H9 (cell line): ENCODE measurements around the gene ZNF600. TPM values are rescaled to one million over a fixed set of nuclear protein-coding genes. Genes with fewer than 3 reads are reported as not detected.
"Not testable (repeated sequence)": the region's sequence is repeated elsewhere in the genome, so short reads cannot be mapped to it uniquely, and the experiment has no call there.

Experiments used
- DNase-seq: peaks from one replicate; pipeline ENCODE4 v3.0.0-alpha.2; 2017
- H2AFZ ChIP-seq: one replicate; pipeline ENCODE4 v1.6.1; 2013; ENCODE audit warnings: mild to moderate bottlenecking, low read length, control low read depth, moderate library complexity
- H2AK5ac ChIP-seq: 2 replicates; pipeline ENCODE4 v1.6.1; 2013; ENCODE audit warnings: low read length, control low read depth, mixed read lengths; ENCODE audit not compliant: insufficient read length
- H2BK120ac ChIP-seq: one replicate; pipeline ENCODE4 v1.6.1; 2013; ENCODE audit warnings: low read depth, mild to moderate bottlenecking, low read length, control low read depth, inconsistent platforms; ENCODE audit not compliant: poor library complexity, severe bottlenecking
- H2BK12ac ChIP-seq: 2 replicates; pipeline ENCODE4 v1.6.1; 2013; ENCODE audit warnings: low read length, control low read depth, mixed read lengths, low read depth; ENCODE audit not compliant: insufficient read length
- H2BK15ac ChIP-seq: 2 replicates; pipeline ENCODE4 v1.6.1; 2013; ENCODE audit warnings: low read depth, low read length, control low read depth
- H2BK20ac ChIP-seq: one replicate; pipeline ENCODE4 v1.6.1; 2013; ENCODE audit warnings: low read depth, mild to moderate bottlenecking, low read length, control low read depth, inconsistent platforms; ENCODE audit not compliant: poor library complexity, severe bottlenecking
- H2BK5ac ChIP-seq: 2 replicates; pipeline ENCODE4 v1.6.1; 2013; ENCODE audit warnings: low read length, control low read depth, mixed read lengths; ENCODE audit not compliant: insufficient read length
- H3K14ac ChIP-seq: 2 replicates; pipeline ENCODE4 v1.6.1; 2013; ENCODE audit warnings: low read length, control low read depth; ENCODE audit not compliant: insufficient read depth
- H3K18ac ChIP-seq: 2 replicates; pipeline ENCODE4 v1.6.1; 2013; ENCODE audit warnings: low read depth, mild to moderate bottlenecking, mixed read lengths, low read length, control low read depth; ENCODE audit not compliant: insufficient read length
- H3K23ac ChIP-seq: 2 replicates; pipeline ENCODE4 v1.6.1; 2013; ENCODE audit warnings: low read length, control low read depth, mixed read lengths, low read depth; ENCODE audit not compliant: insufficient read length
- H3K23me2 ChIP-seq: 2 replicates; pipeline ENCODE4 v1.6.1; 2013; ENCODE audit warnings: low read depth, mild to moderate bottlenecking, mixed read lengths, low read length, control low read depth; ENCODE audit not compliant: insufficient read length, poor library complexity, severe bottlenecking
- H3K27ac ChIP-seq: 2 replicates; pipeline ENCODE4 v1.5.1; 2013; ENCODE audit warnings: low read length, control low read depth, mixed read lengths, low read depth; ENCODE audit not compliant: insufficient read length
- H3K27me3 ChIP-seq: 2 replicates; pipeline ENCODE4 v1.6.1; 2013; ENCODE audit warnings: low read length, control low read depth, inconsistent platforms; ENCODE audit not compliant: insufficient read depth
- H3K4ac ChIP-seq: 2 replicates; pipeline ENCODE4 v1.6.1; 2013; ENCODE audit warnings: low read depth, mild to moderate bottlenecking, control low read depth, inconsistent platforms, low read length, moderate library complexity
- H3K4me1 ChIP-seq: 2 replicates; pipeline ENCODE4 v1.6.1; 2013; ENCODE audit warnings: low read length, control low read depth, inconsistent platforms; ENCODE audit not compliant: insufficient read depth
- H3K4me2 ChIP-seq: 2 replicates; pipeline ENCODE4 v1.6.1; 2013; ENCODE audit warnings: low read length, control low read depth, mixed read lengths; ENCODE audit not compliant: insufficient read length, insufficient read depth
- H3K56ac ChIP-seq: 2 replicates; pipeline ENCODE4 v1.6.1; 2013; ENCODE audit warnings: low read depth, mild to moderate bottlenecking, mixed read lengths, low read length, control low read depth; ENCODE audit not compliant: insufficient read length
- H3K79me1 ChIP-seq: 2 replicates; pipeline ENCODE4 v1.6.1; 2013; ENCODE audit warnings: low read depth, mild to moderate bottlenecking, moderate library complexity, low read length, control low read depth, inconsistent platforms; ENCODE audit not compliant: insufficient read depth, poor library complexity, severe bottlenecking
- H3K79me2 ChIP-seq: 2 replicates; pipeline ENCODE4 v1.6.1; 2013; ENCODE audit warnings: low read length, control low read depth, inconsistent platforms; ENCODE audit not compliant: insufficient read depth
- H3K9ac ChIP-seq: 2 replicates; pipeline ENCODE4 v1.6.1; 2013; ENCODE audit warnings: low read length, control low read depth, mixed read lengths; ENCODE audit not compliant: insufficient read length; ENCODE audit errors: extremely low read depth
- H3K9me3 ChIP-seq: one replicate; pipeline ENCODE4 v1.6.1; 2013; ENCODE audit warnings: low read depth, low read length, inconsistent platforms; ENCODE audit not compliant: control insufficient read depth
- H3T11ph ChIP-seq: one replicate; pipeline ENCODE4 v1.6.1; 2013; ENCODE audit warnings: mild to moderate bottlenecking, low read length, control low read depth, inconsistent platforms
- H4K20me1 ChIP-seq: one replicate; pipeline ENCODE4 v1.6.1; 2013; ENCODE audit not compliant: control insufficient read depth, insufficient read length, insufficient read depth
- H4K5ac ChIP-seq: 2 replicates; pipeline ENCODE4 v1.6.1; 2013; ENCODE audit warnings: low read depth, mild to moderate bottlenecking, mixed read lengths, low read length, control low read depth; ENCODE audit not compliant: insufficient read length
- H4K8ac ChIP-seq: replicated peaks from 2 replicates; pipeline ENCODE4 v1.6.1; 2013; ENCODE audit warnings: low read length, control low read depth, mixed read lengths, low read depth; ENCODE audit not compliant: insufficient read length
- H4K91ac ChIP-seq: 2 replicates; pipeline ENCODE4 v1.6.1; 2013; ENCODE audit warnings: low read depth, mild to moderate bottlenecking, moderate library complexity, mixed read lengths, low read length, control low read depth; ENCODE audit not compliant: insufficient read length
- H3K27ac Mint-ChIP-seq, 3 experiments: 2 replicates in 2 of 3; 3 replicates in 1 of 3; pipeline ENCODE4 v1.8.0; 2020 to 2021; ENCODE audit warnings: mixed read lengths in 3 of 3, mild to moderate bottlenecking in 1 of 3, moderate library complexity in 1 of 3
- H3K27me3 Mint-ChIP-seq: 2 replicates; pipeline ENCODE4 v1.8.0; 2021; ENCODE audit warnings: low read depth, mild to moderate bottlenecking, moderate library complexity, mixed read lengths
- H3K36me3 Mint-ChIP-seq, 3 experiments: 2 replicates in 2 of 3; 3 replicates in 1 of 3; pipeline ENCODE4 v1.8.0; 2020 to 2021; ENCODE audit warnings: low read depth in 3 of 3, mixed read lengths in 3 of 3; ENCODE audit not compliant: insufficient read depth in 1 of 3
- H3K4me1 Mint-ChIP-seq, 2 experiments: 2 replicates each; pipeline ENCODE4 v1.8.0; 2020; ENCODE audit warnings: mixed read lengths in 2 of 2
- H3K4me3 Mint-ChIP-seq, 2 experiments: 2 replicates in 1 of 2; 3 replicates in 1 of 2; pipeline ENCODE4 v1.8.0; 2020 to 2021; ENCODE audit warnings: mild to moderate bottlenecking in 2 of 2, mixed read lengths in 2 of 2, moderate library complexity in 1 of 2
- H3K9me3 Mint-ChIP-seq, 2 experiments: 2 replicates in 1 of 2; 3 replicates in 1 of 2; pipeline ENCODE4 v1.8.0; 2020; ENCODE audit warnings: mild to moderate bottlenecking in 2 of 2, mixed read lengths in 2 of 2, moderate library complexity in 1 of 2
- CTCF ChIP-seq: fragments of 200-600 bp; sonication (generic); conservative IDR thresholded peaks from 3 replicates; pipeline ENCODE4 v1.8.0; 2021; ENCODE audit warnings: antibody characterized with exemption, mild to moderate bottlenecking
- WGBS: extraction: QIAGEN DNeasy Blood & Tissue Kit; methylation state at CpG from one replicate; pipeline ENCODE4 v1.1.7; 2013; ENCODE audit warnings: missing lambda C conversion rate, low lambda C conversion rate, mixed read lengths; ENCODE audit not compliant: insufficient read length; ENCODE audit errors: extremely low coverage; 5-methylcytosine and 5-hydroxymethylcytosine counted together
- total RNA-seq: library from RNA; stranded (reverse); gene quantifications from 2 replicates; pipeline ENCODE4 v1.2.1, GENCODE V29; 2021

ZNF600 gene
- total RNA-seq, 1 experiment from 2014 or later = 9.3 TPM

GRCh38 chr19:52741951-52742485 is 44.6 kb downstream of the ZNF600 start:
- Histone ChIP-seq H3K79me1 (no peaks in the 10 kb centered on the region), H2BK20ac (no peak overlapping the region), H3K9ac (no peak overlapping the region), H3K4ac (no peak overlapping the region), H3T11ph (no peak overlapping the region), H2AFZ (no peak overlapping the region), H2BK15ac (no peak overlapping the region), H2BK120ac (no peak overlapping the region), H3K27ac (no peak overlapping the region), H4K20me1 (no peaks in the 10 kb centered on the region), H3K27me3 (no peaks in the 10 kb centered on the region), H3K9me3 (no peaks in the 10 kb centered on the region), H3K14ac (no peak overlapping the region), H4K91ac (no peak overlapping the region), H3K18ac (no peak overlapping the region), H3K4me1 (no peaks in the 10 kb centered on the region; the same call in 1 of the 2 replicates), H2BK12ac (no peak overlapping the region), H3K79me2 (no peaks in the 10 kb centered on the region), H2AK5ac (no peak overlapping the region), H3K23ac (no peak overlapping the region), H3K56ac (no peak overlapping the region), H3K4me2 (no peak overlapping the region), H4K5ac (no peak overlapping the region), H3K23me2 (no peaks in the 10 kb centered on the region), H4K8ac (no peak overlapping the region), H2BK5ac (no peak overlapping the region)
- peaks cover 1% of the 10 kb centered on the region for H3K27me3 Mint-ChIP-seq
- H3K4me3 Mint-ChIP-seq = no peak overlapping the region; a peak in 1 of 5 replicates
- WGBS = no CpG with 5 or more reads among the region's 6 CpGs
- peaks cover 0 to 4% of the 10 kb centered on the region in 2 experiments; a peak in 2 of 5 replicates for H3K9me3 Mint-ChIP-seq
- no peak for DNase-seq
- no peak for TF ChIP-seq CTCF
- no peak overlapping the region; a peak in 1 of 7 replicates for H3K27ac Mint-ChIP-seq
- peaks cover 0 to 2% (median 0%) of the 10 kb centered on the region in 3 experiments; a peak in 1 of 7 replicates for H3K36me3 Mint-ChIP-seq
- peaks cover 34 to 50% of the 10 kb centered on the region in 2 experiments for H3K4me1 Mint-ChIP-seq

GRCh38 chr19:52741371-52741770 is 45.2 kb downstream of the ZNF600 start:
- not testable (repeated sequence) for H3K9me3 ChIP-seq, H3K14ac ChIP-seq, H2BK15ac ChIP-seq, H3K27me3 ChIP-seq, H2AFZ ChIP-seq, H2BK120ac ChIP-seq, H3K27ac Mint-ChIP-seq, DNase-seq, H4K91ac ChIP-seq, H2BK12ac ChIP-seq, H3K23ac ChIP-seq, H3K27ac ChIP-seq, H4K20me1 ChIP-seq, H3K79me1 ChIP-seq, H2AK5ac ChIP-seq, H3K23me2 ChIP-seq, H3K79me2 ChIP-seq, H3K4me3 Mint-ChIP-seq, H3K9ac ChIP-seq, H3K27me3 Mint-ChIP-seq, H3K36me3 Mint-ChIP-seq, H3K4me1 ChIP-seq, H3K56ac ChIP-seq, H3K4ac ChIP-seq, H3K9me3 Mint-ChIP-seq, H4K8ac ChIP-seq, H4K5ac ChIP-seq, H2BK5ac ChIP-seq, H3T11ph ChIP-seq, H2BK20ac ChIP-seq, H3K4me2 ChIP-seq, H3K18ac ChIP-seq
- no CpG with 5 or more reads among the region's 7 CpGs for WGBS
- H3K4me1 Mint-ChIP-seq = peaks cover 34 to 50% of the 10 kb centered on the region in 2 experiments
